ENCODE data around the gene CHP2. TPM values are rescaled to one million over a fixed set of nuclear protein-coding genes. Genes with fewer than 3 reads are reported as not detected.

CHP2 gene
- total RNA-seq, 6 experiments from 2014 or later, result not detected

DNA sequence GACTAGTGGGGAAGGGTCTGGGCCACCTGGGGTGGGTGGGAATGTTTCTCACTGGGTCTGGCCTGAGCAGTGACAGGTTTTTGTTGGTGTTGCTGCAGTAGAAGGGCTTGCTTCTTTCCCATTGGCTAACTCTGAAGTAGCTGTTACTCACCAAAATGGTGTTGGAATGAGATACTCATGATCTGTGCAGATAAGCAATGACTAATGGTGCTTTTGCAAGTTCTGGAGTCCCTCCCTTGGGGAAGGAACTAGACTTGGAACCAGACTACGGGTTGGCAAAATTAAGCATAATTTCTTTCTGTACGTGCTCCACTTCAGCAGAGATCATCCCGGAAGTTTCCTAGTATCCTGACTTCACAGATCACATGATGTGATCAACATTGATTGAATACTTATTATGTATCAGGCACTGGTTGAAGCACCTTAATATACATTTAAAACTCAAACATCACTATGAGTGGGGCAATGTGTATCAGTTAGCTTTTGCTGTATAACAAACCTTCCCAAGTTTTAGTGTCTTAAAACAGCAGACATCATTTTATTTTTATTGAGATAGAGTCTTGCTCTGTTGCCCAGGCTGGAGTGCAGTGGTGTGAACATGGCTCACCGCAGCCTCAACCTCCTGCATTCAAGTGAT, 30.1 kb downstream of the CHP2 start:
- H3K36me3 Mint-ChIP-seq (ENCODE audit: low read depth), result no peaks in the 10 kb centered on the region
- H3K4me3 Mint-ChIP-seq, result no peak overlapping the region
- H3K27ac Mint-ChIP-seq, result no peak overlapping the region
- peak; percentile 53 for DNase-seq
- TF ChIP-seq, protein P1, sequence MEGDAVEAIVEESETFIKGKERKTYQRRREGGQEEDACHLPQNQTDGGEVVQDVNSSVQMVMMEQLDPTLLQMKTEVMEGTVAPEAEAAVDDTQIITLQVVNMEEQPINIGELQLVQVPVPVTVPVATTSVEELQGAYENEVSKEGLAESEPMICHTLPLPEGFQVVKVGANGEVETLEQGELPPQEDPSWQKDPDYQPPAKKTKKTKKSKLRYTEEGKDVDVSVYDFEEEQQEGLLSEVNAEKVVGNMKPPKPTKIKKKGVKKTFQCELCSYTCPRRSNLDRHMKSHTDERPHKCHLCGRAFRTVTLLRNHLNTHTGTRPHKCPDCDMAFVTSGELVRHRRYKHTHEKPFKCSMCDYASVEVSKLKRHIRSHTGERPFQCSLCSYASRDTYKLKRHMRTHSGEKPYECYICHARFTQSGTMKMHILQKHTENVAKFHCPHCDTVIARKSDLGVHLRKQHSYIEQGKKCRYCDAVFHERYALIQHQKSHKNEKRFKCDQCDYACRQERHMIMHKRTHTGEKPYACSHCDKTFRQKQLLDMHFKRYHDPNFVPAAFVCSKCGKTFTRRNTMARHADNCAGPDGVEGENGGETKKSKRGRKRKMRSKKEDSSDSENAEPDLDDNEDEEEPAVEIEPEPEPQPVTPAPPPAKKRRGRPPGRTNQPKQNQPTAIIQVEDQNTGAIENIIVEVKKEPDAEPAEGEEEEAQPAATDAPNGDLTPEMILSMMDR (IDR thresholded peaks at IDR 0.05), result no peak
- peaks cover 9% of the 10 kb centered on the region; the same call in 1 of the 2 replicates for H3K4me1 Mint-ChIP-seq (ENCODE audit: low read depth)
- H3K9me3 Mint-ChIP-seq, result no peaks in the 10 kb centered on the region
- peaks cover 1% of the 10 kb centered on the region; the same call in 1 of the 2 replicates for H3K27me3 Mint-ChIP-seq (ENCODE audit: insufficient read depth)

DNA sequence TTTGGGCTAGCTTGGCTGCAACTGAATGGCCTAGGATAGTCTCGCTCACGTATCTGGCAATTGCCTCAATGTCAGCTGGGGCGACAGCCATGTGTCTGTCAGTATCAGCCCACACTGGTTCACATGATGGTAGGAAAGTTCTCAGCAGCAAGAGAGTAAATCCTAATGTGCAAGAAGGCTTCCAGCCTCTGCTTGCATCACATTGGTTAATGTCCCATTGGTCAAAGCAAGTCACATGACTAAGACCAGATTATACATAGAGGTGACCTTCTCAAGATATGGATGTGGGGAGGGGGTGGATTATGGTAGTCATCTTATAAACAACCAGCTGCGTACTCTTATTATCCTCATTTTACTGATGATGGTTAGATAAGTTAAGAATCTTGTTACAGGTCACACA, 31.0 kb downstream of the CHP2 start:
- peaks cover 1% of the 10 kb centered on the region; the same call in 1 of the 2 replicates for H3K27me3 Mint-ChIP-seq (ENCODE audit: insufficient read depth)
- no peak for DNase-seq

DNA sequence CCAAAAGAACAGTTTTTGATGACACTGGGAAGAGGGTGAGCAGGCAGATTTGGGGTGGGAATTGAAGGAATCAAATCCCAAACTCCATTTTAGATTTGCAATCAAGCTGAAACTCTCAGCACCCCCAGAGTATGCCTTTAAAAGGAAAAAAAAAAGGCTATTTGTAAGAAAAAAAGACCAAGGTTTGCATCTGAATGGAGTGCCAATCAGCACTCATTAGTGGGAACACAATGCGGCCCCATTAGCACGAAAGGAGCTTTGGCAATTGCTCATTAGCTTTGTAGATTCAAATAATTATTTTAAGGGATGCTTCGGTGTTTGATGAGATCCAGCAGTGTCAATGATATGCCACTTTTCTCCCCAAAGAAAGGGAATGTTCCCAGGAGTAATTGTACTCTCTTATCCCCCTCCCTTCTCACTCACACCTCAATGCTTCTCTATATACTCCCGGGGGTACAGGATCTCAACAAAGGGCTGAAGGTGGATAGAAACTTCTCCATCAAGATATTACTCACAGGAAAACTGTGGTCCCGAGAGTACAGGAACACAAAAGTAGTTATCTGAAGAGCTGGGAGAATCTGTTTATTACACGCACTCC, 32.2 kb downstream of the CHP2 start:
- Mint-ChIP-seq H3K27ac (no peak overlapping the region), H3K4me3 (no peak overlapping the region), H3K9me3 (no peaks in the 10 kb centered on the region), H3K27me3 (ENCODE audit: insufficient read depth) (peaks cover 1% of the 10 kb centered on the region; the same call in 1 of the 2 replicates), H3K36me3 (ENCODE audit: low read depth) (no peaks in the 10 kb centered on the region), H3K4me1 (ENCODE audit: low read depth) (peaks cover 9% of the 10 kb centered on the region; the same call in 1 of the 2 replicates)
- DNase-seq, result no peak
- TF ChIP-seq, protein P1 (IDR thresholded peaks at IDR 0.05), result no peak

More for the DNA sequence above, 31.0 kb downstream of the CHP2 start:
- no peaks in the 10 kb centered on the region for H3K36me3 Mint-ChIP-seq (ENCODE audit: low read depth)
- TF ChIP-seq, protein P1 (IDR thresholded peaks at IDR 0.05), result no peak
- H3K4me3 Mint-ChIP-seq, result no peak overlapping the region
- peaks cover 9% of the 10 kb centered on the region; the same call in 1 of the 2 replicates for H3K4me1 Mint-ChIP-seq (ENCODE audit: low read depth)
- no peaks in the 10 kb centered on the region for H3K9me3 Mint-ChIP-seq
- no peak overlapping the region for H3K27ac Mint-ChIP-seq

DNA sequence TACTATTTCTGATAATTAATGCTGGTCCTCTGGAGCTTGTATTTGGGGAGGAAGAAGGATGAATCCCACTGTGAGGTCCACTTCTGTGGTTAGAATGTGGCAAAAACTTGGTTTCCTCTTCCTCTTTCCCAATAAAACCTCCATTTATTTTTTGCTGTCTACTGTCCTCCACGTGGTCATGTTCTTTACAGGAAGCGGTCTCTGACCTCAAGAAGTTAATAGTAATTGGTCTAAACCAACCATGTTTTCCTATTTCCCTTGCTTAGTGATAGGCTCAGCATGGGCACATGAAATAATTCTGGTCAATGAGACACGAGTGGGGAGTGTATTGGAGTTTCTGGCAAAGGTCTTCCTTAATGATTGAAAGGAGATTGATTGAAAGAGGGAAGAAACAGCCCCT, 33.9 kb downstream of the CHP2 start:
- Mint-ChIP-seq H3K27me3 (ENCODE audit: insufficient read depth) (peaks cover 7% of the 10 kb centered on the region; the same call in 1 of the 2 replicates), H3K4me3 (no peak overlapping the region), H3K36me3 (ENCODE audit: low read depth) (no peaks in the 10 kb centered on the region), H3K27ac (no peak overlapping the region), H3K9me3 (no peaks in the 10 kb centered on the region), H3K4me1 (ENCODE audit: low read depth) (peaks cover 9% of the 10 kb centered on the region; the same call in 1 of the 2 replicates)
- no peak for DNase-seq
- TF ChIP-seq, protein P1 (IDR thresholded peaks at IDR 0.05), result no peak

DNA sequence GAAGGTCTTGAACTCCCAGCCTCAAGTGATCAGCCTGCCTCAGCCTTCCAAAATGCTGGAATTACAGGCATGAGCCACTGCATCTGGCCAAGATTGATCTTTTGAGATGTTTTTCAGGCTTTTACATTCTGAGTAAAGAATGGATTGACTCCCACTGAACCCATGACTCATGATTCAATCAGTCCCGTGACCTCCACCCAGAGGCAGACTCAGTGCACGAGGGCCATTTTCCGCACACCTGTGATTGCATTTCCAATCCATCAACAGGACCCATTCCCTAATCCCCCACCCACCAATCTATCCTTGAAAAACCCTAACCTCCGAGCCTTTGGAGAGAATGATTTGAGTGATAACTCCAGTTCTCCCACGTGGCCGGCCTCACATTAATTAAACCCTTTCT, 40.6 kb downstream of the CHP2 start:
- Mint-ChIP-seq H3K4me3 (no peak overlapping the region), H3K27me3 (ENCODE audit: insufficient read depth) (peaks cover 10% of the 10 kb centered on the region), H3K4me1 (ENCODE audit: low read depth) (no peaks in the 10 kb centered on the region), H3K27ac (no peak overlapping the region), H3K9me3 (no peaks in the 10 kb centered on the region), H3K36me3 (ENCODE audit: low read depth) (no peaks in the 10 kb centered on the region)
- no peak for DNase-seq
- TF ChIP-seq, protein P1 (IDR thresholded peaks at IDR 0.05), result no peak

All from HFFc6 (cell line).